ENCODE measurements around the gene ARRDC3.

The ARRDC3 gene

GRCh38 chr5:91361790-91362189 is 21.3 kb downstream of the ARRDC3 start:
- TF ChIP-seq CTCF (IDR thresholded peaks at IDR 0.05) = no peak

GRCh38 chr5:91361055-91361701 is 21.9 kb downstream of the ARRDC3 start:
- TF ChIP-seq CTCF (IDR thresholded peaks at IDR 0.05) = no peak

- no peak for TF ChIP-seq CTCF (IDR thresholded peaks at IDR 0.05)
These were observed 23.0 kb downstream of the ARRDC3 start for GRCh38 chr5:91359962-91360609.

- TF ChIP-seq CTCF (IDR thresholded peaks at IDR 0.05) = no peak
These were observed 25.3 kb downstream of the ARRDC3 start for GRCh38 chr5:91357806-91358205.

- no peak for TF ChIP-seq CTCF (IDR thresholded peaks at IDR 0.05)
These were observed 26.0 kb downstream of the ARRDC3 start for GRCh38 chr5:91357012-91357634.

- TF ChIP-seq CTCF (IDR thresholded peaks at IDR 0.05) = no peak
These were observed 30.1 kb downstream of the ARRDC3 start for GRCh38 chr5:91352831-91353695.

- TF ChIP-seq CTCF (IDR thresholded peaks at IDR 0.05) = no peak
These were observed 37.7 kb downstream of the ARRDC3 start for GRCh38 chr5:91345461-91345860.
